Left hindlimb (tissue), 1 donor: ENCODE measurements around the gene ADH1C.
"Not testable (repeated sequence)": the region's sequence is repeated elsewhere in the genome, so short reads cannot be mapped to it uniquely, and the experiment has no call there.

Experiments used
- DNase-seq: peaks from one replicate; pipeline ENCODE4 v3.0.0-alpha.2; 2018

Gene ADH1C

GRCh38 chr4:99357948-99358347 is 5.4 kb upstream of the ADH1C start:
- DNase-seq = no peak

GRCh38 chr4:99356992-99357391 is 4.4 kb upstream of the ADH1C start:
- no peak for DNase-seq

GRCh38 chr4:99356149-99356548 is 3.6 kb upstream of the ADH1C start:
- DNase-seq = not testable (repeated sequence)

GRCh38 chr4:99351487-99351886 is 1.1 kb downstream of the ADH1C start:
- DNase-seq = no peak

GRCh38 chr4:99349338-99349737 is 3.2 kb downstream of the ADH1C start:
- DNase-seq = no peak

- not testable (repeated sequence) for DNase-seq
These were observed 9.9 kb downstream of the ADH1C start for GRCh38 chr4:99342624-99343023.

GRCh38 chr4:99341426-99341825 is 11.1 kb downstream of the ADH1C start:
- DNase-seq = no peak

- DNase-seq = no peak
These were observed 13.4 kb downstream of the ADH1C start for GRCh38 chr4:99339172-99339571.

- DNase-seq = no peak
These were observed 16.0 kb downstream of the ADH1C start for GRCh38 chr4:99336553-99336952.

GRCh38 chr4:99334880-99335279 is 17.7 kb downstream of the ADH1C start:
- DNase-seq = no peak

- DNase-seq = no peak
These were observed 21.9 kb downstream of the ADH1C start for GRCh38 chr4:99330648-99331047.

GRCh38 chr4:99329876-99330275 is 22.7 kb downstream of the ADH1C start:
- DNase-seq = no peak

- DNase-seq = peak; percentile 41
These were observed 27.6 kb downstream of the ADH1C start for GRCh38 chr4:99324979-99325378.

GRCh38 chr4:99324361-99324760 is 28.2 kb downstream of the ADH1C start:
- no peak for DNase-seq

GRCh38 chr4:99323756-99324155 is 28.8 kb downstream of the ADH1C start:
- no peak for DNase-seq

- DNase-seq = no peak
These were observed 31.0 kb downstream of the ADH1C start, which contains the start of gene ADH1B for GRCh38 chr4:99321241-99322191. ADH1B (minus strand) TSS chr4:99321401; CDS start chr4:99321331, 70 bp downstream.

GRCh38 chr4:99317811-99318210 is 34.7 kb downstream of the ADH1C start:
- not testable (repeated sequence) for DNase-seq

GRCh38 chr4:99317354-99317753 is 35.2 kb downstream of the ADH1C start:
- DNase-seq = no peak

- no peak for DNase-seq
These were observed 36.7 kb downstream of the ADH1C start for GRCh38 chr4:99315839-99316238.

- DNase-seq = no peak
These were observed 38.3 kb downstream of the ADH1C start for GRCh38 chr4:99314211-99314610.

GRCh38 chr4:99310389-99310788 is 42.2 kb downstream of the ADH1C start:
- DNase-seq = no peak

GRCh38 chr4:99305638-99306400 is 46.7 kb downstream of the ADH1C start:
- no peak for DNase-seq

GRCh38 chr4:99301376-99302164 is 51.0 kb downstream of the ADH1C start:
- no peak for DNase-seq
